Right lobe of liver (tissue), 4 donors: ENCODE measurements around the gene PHF20.

ENCODE experiments used
- CTCF ChIP-seq, 4 donors: fragments of 200-600 bp in 3 of 4; fragments of 450-650 bp in 1 of 4; IDR thresholded peaks; one replicate each; pipeline versions ENCODE4 v1.5.1 to v1.8.0; 2016 to 2022; ENCODE audit warnings: antibody characterized with exemption in 4 of 4, mild to moderate bottlenecking in 2 of 4
- POLR2A ChIP-seq: fragments of 450-650 bp; IDR thresholded peaks from one replicate; pipeline ENCODE4 v1.6.1; 2017; ENCODE audit warnings: antibody characterized with exemption, mild to moderate bottlenecking
- donor health status: DM: no; HTN: no; CAD: no.
- donor health status: DM: no; HTN: no; CAD: no.
- donor health status: DM: no; HTN: yes; CAD: no.

GRCh38 chr20:35828434-35828833, 56.6 kb downstream of the PHF20 start:
- TF ChIP-seq CTCF (IDR thresholded peaks at IDR 0.05) (no peak), POLR2A (no peak)
